CD4-positive, alpha-beta T cell treated with Interleukin-1 beta for 1 hour (primary cell): Measurements from ENCODE around the gene SLC1A3.

Source experiments
- DNase-seq, 2 donors: peaks; one replicate each; pipeline ENCODE4 v3.0.0-alpha.2; 2020 to 2022

Gene SLC1A3

GRCh38 chr5:36689225-36689624 lies 82.8 kb downstream of the SLC1A3 start:
- peak in 1 of 2 donors; percentile 42 for DNase-seq

GRCh38 chr5:36690041-36690961 lies 83.9 kb downstream of the SLC1A3 start:
- DNase-seq: peak; percentile 51 to 70

- no peak for DNase-seq
Observed at GRCh38 chr5:36691226-36691625, 84.8 kb downstream of the SLC1A3 start.

- no peak for DNase-seq
Observed at GRCh38 chr5:36691696-36692371, 85.4 kb downstream of the SLC1A3 start.

- DNase-seq: peak; percentile 17 to 55
Observed at GRCh38 chr5:36692791-36693763, 86.7 kb downstream of the SLC1A3 start.

GRCh38 chr5:36694351-36694750 lies 87.9 kb downstream of the SLC1A3 start:
- no peak for DNase-seq

- peak; percentile 19 to 26 for DNase-seq
Observed at GRCh38 chr5:36696059-36696673, 89.8 kb downstream of the SLC1A3 start.

GRCh38 chr5:36698031-36698430 lies 91.6 kb downstream of the SLC1A3 start:
- no peak for DNase-seq

GRCh38 chr5:36701085-36701698 lies 94.8 kb downstream of the SLC1A3 start:
- peak in 1 of 2 donors; percentile 12 for DNase-seq

- no peak for DNase-seq
Observed at GRCh38 chr5:36703245-36703860, 96.9 kb downstream of the SLC1A3 start.

- DNase-seq: no peak
Observed at GRCh38 chr5:36704131-36704530, 97.7 kb downstream of the SLC1A3 start.

GRCh38 chr5:36705055-36705454 lies 98.6 kb downstream of the SLC1A3 start:
- DNase-seq: no peak

- no peak for DNase-seq
Observed at GRCh38 chr5:36706662-36707061, 100.3 kb downstream of the SLC1A3 start.

- DNase-seq: no peak
Observed at GRCh38 chr5:36708996-36709395, 102.6 kb downstream of the SLC1A3 start.

- no peak for DNase-seq
Observed at GRCh38 chr5:36710039-36710438, 103.6 kb downstream of the SLC1A3 start.

- DNase-seq: no peak
Observed at GRCh38 chr5:36712706-36713105, 106.3 kb downstream of the SLC1A3 start.

- no peak for DNase-seq
Observed at GRCh38 chr5:36713541-36713940, 107.1 kb downstream of the SLC1A3 start.

GRCh38 chr5:36717131-36717695 lies 110.8 kb downstream of the SLC1A3 start:
- no peak for DNase-seq

GRCh38 chr5:36719282-36719681 lies 112.9 kb downstream of the SLC1A3 start:
- no peak for DNase-seq

GRCh38 chr5:36720688-36721087 lies 114.3 kb downstream of the SLC1A3 start:
- DNase-seq: no peak

- no peak for DNase-seq
Observed at GRCh38 chr5:36721664-36722235, 115.3 kb downstream of the SLC1A3 start.
